Measurements from ENCODE around the gene TMEM14A.
A peak's percentile ranks its signal among the peaks of the same experiment; 100 is the strongest.
"Not testable (repeated sequence)": the region's sequence is repeated elsewhere in the genome, so short reads cannot be mapped to it uniquely, and the experiment has no call there.

TMEM14A gene

GRCh38 chr6:52661551-52661950 lies 9.4 kb upstream of the TMEM14A start:
- DNase-seq, result peak; percentile 59

GRCh38 chr6:52662031-52662430 lies 8.9 kb upstream of the TMEM14A start:
- DNase-seq, result no peak

GRCh38 chr6:52663120-52663935 lies 7.6 kb upstream of the TMEM14A start:
- peak; percentile 81 for DNase-seq

- DNase-seq, result no peak
Observed at GRCh38 chr6:52663936-52664185, 7.1 kb upstream of the TMEM14A start.

GRCh38 chr6:52664186-52664990 lies 6.5 kb upstream of the TMEM14A start:
- DNase-seq, result peak; percentile 95

GRCh38 chr6:52664991-52665686 lies 5.8 kb upstream of the TMEM14A start:
- DNase-seq, result no peak

- DNase-seq, result no peak
Observed at GRCh38 chr6:52666071-52666470, 4.8 kb upstream of the TMEM14A start.

GRCh38 chr6:52666523-52666922 lies 4.4 kb upstream of the TMEM14A start:
- no peak for DNase-seq

GRCh38 chr6:52667572-52667971 lies 3.3 kb upstream of the TMEM14A start:
- no peak for DNase-seq

GRCh38 chr6:52671676-52672075 lies 763 bp downstream of the TMEM14A start:
- DNase-seq, result no peak

- DNase-seq, result no peak
Observed at GRCh38 chr6:52672412-52673025, 1.6 kb downstream of the TMEM14A start.

GRCh38 chr6:52674666-52675065 lies 3.8 kb downstream of the TMEM14A start:
- no peak for DNase-seq

GRCh38 chr6:52675372-52675771 lies 4.5 kb downstream of the TMEM14A start:
- no peak for DNase-seq

GRCh38 chr6:52676631-52677030 lies 5.7 kb downstream of the TMEM14A start:
- DNase-seq, result not testable (repeated sequence)

- no peak for DNase-seq
Observed at GRCh38 chr6:52681416-52681815, 10.5 kb downstream of the TMEM14A start.

GRCh38 chr6:52686878-52687699 lies 16.2 kb downstream of the TMEM14A start:
- no peak for DNase-seq

- DNase-seq, result no peak
Observed at GRCh38 chr6:52689857-52690256, 18.9 kb downstream of the TMEM14A start.

GRCh38 chr6:52691718-52692117 lies 20.8 kb downstream of the TMEM14A start:
- DNase-seq, result no peak

- DNase-seq, result no peak
Observed at GRCh38 chr6:52693773-52694172, 22.9 kb downstream of the TMEM14A start.

GRCh38 chr6:52694404-52694803 lies 23.5 kb downstream of the TMEM14A start:
- DNase-seq, result no peak

GRCh38 chr6:52696418-52696817 lies 25.5 kb downstream of the TMEM14A start:
- no peak for DNase-seq

GRCh38 chr6:52697903-52698302 lies 27.0 kb downstream of the TMEM14A start:
- no peak for DNase-seq

All from femur (tissue), 1 donor.